ENCODE results near the gene GAST. TPM values are rescaled to one million over a fixed set of nuclear protein-coding genes. Genes with fewer than 3 reads are reported as not detected.
A peak's percentile ranks its signal among the peaks of the same experiment; 100 is the strongest.

Gene GAST
- total RNA-seq, 4 donors from 2014 or later = not detected

- Histone ChIP-seq H3K27ac (no peak overlapping the region), H3K27me3 (peaks cover 47% of the 10 kb centered on the region), H3K4me1 (peaks cover 10 to 24% (median 17%) of the 10 kb centered on the region in 4 donors), H3K4me3 (no peak overlapping the region), H3K9me3 (no peaks in the 10 kb centered on the region), H3K36me3 (no peaks in the 10 kb centered on the region)
- peak; percentile 87 for DNase-seq
- intact Hi-C loops (cut with DNase I; ENCODE audit: low total_unique reads) (loop anchor here (10.0 kb wide), 1 partner anchor 147 kb away; no protein-coding TSS in a partner anchor), in situ Hi-C loops (cut with MboI; ENCODE audit: low pct_ligation_motif_present in 1 of 4, low pct_unique_long_range_greater_than_20kb in 1 of 4, low sequenced_read_pairs in 3 of 4) (loop anchor here (5.0 to 25.0 kb wide), 4 partner anchors 64 to 349 kb away; partner anchors contain the start of gene ZNF385C (in 1 of the 4))
- TF ChIP-seq CTCF (IDR thresholded peaks at IDR 0.05) = peak; percentile 97 to 98 (median 98)
- TF ChIP-seq POLR2A (IDR thresholded peaks at IDR 0.05) = no peak
- no peak for TF ChIP-seq POLR2AphosphoS5 (IDR thresholded peaks at IDR 0.05)
- no peak for TF ChIP-seq EP300 (IDR thresholded peaks at IDR 0.05; ENCODE audit: low read depth)
- 34% methylated on average over 10 of the region's 10 CpGs; no CpG with 5 or more reads in 1 of the 2 donors for WGBS, 2 donors (ENCODE audit: low coverage in 1 of 2)
These were observed 26.1 kb downstream of the GAST start for GRCh38 chr17:41738077-41738800.

- intact Hi-C loops (cut with DNase I; ENCODE audit: low total_unique reads) (loop anchor here (10.0 kb wide), 1 partner anchor 146 kb away; no protein-coding TSS in a partner anchor), in situ Hi-C loops (cut with MboI; ENCODE audit: low pct_ligation_motif_present in 1 of 4, low pct_unique_long_range_greater_than_20kb in 1 of 4, low sequenced_read_pairs in 3 of 4) (loop anchor here (5.0 to 25.0 kb wide), 4 partner anchors 64 to 349 kb away; partner anchors contain the start of gene ZNF385C (in 1 of the 4))
- H3K27ac ChIP-seq = no peak overlapping the region
- no peaks in the 10 kb centered on the region for H3K36me3 ChIP-seq
- H3K9me3 ChIP-seq = no peaks in the 10 kb centered on the region
- H3K4me3 ChIP-seq = no peak overlapping the region
- H3K4me1 ChIP-seq = peaks cover 10 to 19% (median 15%) of the 10 kb centered on the region in 4 donors
- no peak for TF ChIP-seq EP300 (IDR thresholded peaks at IDR 0.05; ENCODE audit: low read depth)
- TF ChIP-seq POLR2AphosphoS5 (IDR thresholded peaks at IDR 0.05) = no peak
- no peak for TF ChIP-seq CTCF (IDR thresholded peaks at IDR 0.05)
- TF ChIP-seq POLR2A (IDR thresholded peaks at IDR 0.05) = no peak
- no peak for DNase-seq
- 96% methylated on average over 5 of the region's 5 CpGs; no CpG with 5 or more reads in 1 of the 2 donors for WGBS, 2 donors (ENCODE audit: low coverage in 1 of 2)
- peaks cover 41% of the 10 kb centered on the region for H3K27me3 ChIP-seq
These were observed 26.6 kb downstream of the GAST start for GRCh38 chr17:41738801-41739112.

- WGBS, 2 donors (ENCODE audit: low coverage in 1 of 2) = 60 to 65% methylated on average over 1 to 9 of the region's 9 CpGs
- DNase-seq = no peak
- H3K9me3 ChIP-seq = no peaks in the 10 kb centered on the region
- H3K4me1 ChIP-seq = peaks cover 2 to 8% (median 4%) of the 10 kb centered on the region in 4 donors
- no peak overlapping the region for H3K27ac ChIP-seq
- intact Hi-C loops (cut with DNase I; ENCODE audit: low total_unique reads) = loop anchor here (10.0 kb wide), 1 partner anchor 145 kb away; no protein-coding TSS in a partner anchor
- TF ChIP-seq POLR2AphosphoS5 (IDR thresholded peaks at IDR 0.05) = no peak
- TF ChIP-seq POLR2A (IDR thresholded peaks at IDR 0.05) = no peak
- no peak for TF ChIP-seq CTCF (IDR thresholded peaks at IDR 0.05)
- in situ Hi-C loops (cut with MboI; ENCODE audit: low pct_ligation_motif_present in 1 of 4, low pct_unique_long_range_greater_than_20kb in 1 of 4, low sequenced_read_pairs in 3 of 4) = loop anchor here (5.0 to 25.0 kb wide), 4 partner anchors 62 to 347 kb away; partner anchors contain the start of gene ZNF385C (in 1 of the 4)
- no peaks in the 10 kb centered on the region for H3K36me3 ChIP-seq
- no peak overlapping the region for H3K4me3 ChIP-seq
- H3K27me3 ChIP-seq = peaks cover 31% of the 10 kb centered on the region
These were observed 27.7 kb downstream of the GAST start for GRCh38 chr17:41739661-41740352.

- no peak for TF ChIP-seq POLR2AphosphoS5 (IDR thresholded peaks at IDR 0.05)
- TF ChIP-seq EP300 (IDR thresholded peaks at IDR 0.05; ENCODE audit: low read depth) = no peak
- TF ChIP-seq CTCF (IDR thresholded peaks at IDR 0.05) = no peak
- no peak for TF ChIP-seq POLR2A (IDR thresholded peaks at IDR 0.05)
- Histone ChIP-seq H3K9me3 (no peaks in the 10 kb centered on the region), H3K4me1 (peaks cover 0 to 3% (median 2%) of the 10 kb centered on the region in 4 donors), H3K36me3 (no peaks in the 10 kb centered on the region), H3K27me3 (peaks cover 24% of the 10 kb centered on the region), H3K4me3 (no peak overlapping the region), H3K27ac (no peak overlapping the region)
- in situ Hi-C loops (cut with MboI; ENCODE audit: low pct_ligation_motif_present in 1 of 4, low pct_unique_long_range_greater_than_20kb in 1 of 4, low sequenced_read_pairs in 3 of 4) = loop anchor here in 1 of 4 donors (25.0 kb wide), 1 partner anchor 347 kb away; the partner anchor contains the start of gene ZNF385C
- intact Hi-C loops (cut with DNase I; ENCODE audit: low total_unique reads) = no loop called here
- 90 to 91% methylated on average over 2 to 5 of the region's 5 CpGs for WGBS, 2 donors (ENCODE audit: low coverage in 1 of 2)
- DNase-seq = no peak
These were observed 28.4 kb downstream of the GAST start for GRCh38 chr17:41740506-41740905.

All from transverse colon (tissue), 4 donors.